Hepatocyte (in vitro differentiated cells): ENCODE data around the gene CCDC74B. TPM values are rescaled to one million over a fixed set of nuclear protein-coding genes. Genes with fewer than 3 reads are reported as not detected.

ENCODE experiments used
- polyA plus RNA-seq: library from polyadenylated mRNA; unstranded; fragments of >200 nt; fragmentation: Nextera tagmentation; extraction: Ambion mirVana; gene quantifications from 2 replicates; pipeline ENCODE4 v1.2.1, GENCODE V29; 2016
- small RNA-seq: library from RNA; depleted of rRNA; stranded (forward); fragments of <200 nt; gene quantifications from one replicate; pipeline ENCODE3, GENCODE V24; 2014
- total RNA-seq: library from RNA; depleted of rRNA; stranded (reverse); fragments of >200 nt; gene quantifications from 2 replicates; pipeline ENCODE4 v1.2.3, GENCODE V29; 2014

Gene CCDC74B
- total and polyA plus RNA-seq, 2 experiments from 2014 or later, result 3.8 to 5.3 TPM

Small RNA genes within 50 kb of the gene (small RNA-seq; reads per million reads assigned to genes)
- not detected for gene RNU6-1049P

Other genes with a start within 250 kb of the CCDC74B start
- 0.04 and 0.13 TPM in 2 replicates for gene RAB6C, start 165.4 kb downstream of the CCDC74B start, total RNA-seq
- gene RAB6C, start 165.4 kb downstream of the CCDC74B start, polyA plus RNA-seq, result not detected in 2 replicates
- gene POTEF, start 15.9 kb downstream of the CCDC74B start, total RNA-seq, result 31.5 and 32.6 TPM in 2 replicates
- gene POTEF, start 15.9 kb downstream of the CCDC74B start, polyA plus RNA-seq, result 12.9 and 14.7 TPM in 2 replicates
- gene SMPD4, start 36.5 kb upstream of the CCDC74B start, total RNA-seq, result 24.7 and 28.1 TPM in 2 replicates
- 43.7 and 47.9 TPM in 2 replicates for gene SMPD4, start 36.5 kb upstream of the CCDC74B start, polyA plus RNA-seq
- gene MZT2B, start 37.1 kb upstream of the CCDC74B start, total RNA-seq, result 103 and 127 TPM in 2 replicates
- 424 and 459 TPM in 2 replicates for gene MZT2B, start 37.1 kb upstream of the CCDC74B start, polyA plus RNA-seq
- 18.1 and 18.5 TPM in 2 replicates for gene TUBA3E, start 53.3 kb upstream of the CCDC74B start, total RNA-seq
- gene TUBA3E, start 53.3 kb upstream of the CCDC74B start, polyA plus RNA-seq, result 31.8 and 32.0 TPM in 2 replicates
- gene IMP4, start 197.8 kb upstream of the CCDC74B start, total RNA-seq, result 49.1 and 52.4 TPM in 2 replicates
- 56.4 and 80.9 TPM in 2 replicates for gene IMP4, start 197.8 kb upstream of the CCDC74B start, polyA plus RNA-seq
- 34.8 and 35.7 TPM in 2 replicates for gene PTPN18, start 210.9 kb upstream of the CCDC74B start, total RNA-seq
- gene PTPN18, start 210.9 kb upstream of the CCDC74B start, polyA plus RNA-seq, result 34.7 and 41.6 TPM in 2 replicates